Measurements from ENCODE around the gene FAM135A.

Gene FAM135A

GRCh38 chr6:70413114-70413991 lies at the start of gene FAM135A:
Gene FAM135A (plus strand): TSS chr6:70413508. CDS start chr6:70428343, 14,835 bp downstream.
- peak; percentile 89 for DNase-seq (ENCODE audit: low read depth)

DNA sequence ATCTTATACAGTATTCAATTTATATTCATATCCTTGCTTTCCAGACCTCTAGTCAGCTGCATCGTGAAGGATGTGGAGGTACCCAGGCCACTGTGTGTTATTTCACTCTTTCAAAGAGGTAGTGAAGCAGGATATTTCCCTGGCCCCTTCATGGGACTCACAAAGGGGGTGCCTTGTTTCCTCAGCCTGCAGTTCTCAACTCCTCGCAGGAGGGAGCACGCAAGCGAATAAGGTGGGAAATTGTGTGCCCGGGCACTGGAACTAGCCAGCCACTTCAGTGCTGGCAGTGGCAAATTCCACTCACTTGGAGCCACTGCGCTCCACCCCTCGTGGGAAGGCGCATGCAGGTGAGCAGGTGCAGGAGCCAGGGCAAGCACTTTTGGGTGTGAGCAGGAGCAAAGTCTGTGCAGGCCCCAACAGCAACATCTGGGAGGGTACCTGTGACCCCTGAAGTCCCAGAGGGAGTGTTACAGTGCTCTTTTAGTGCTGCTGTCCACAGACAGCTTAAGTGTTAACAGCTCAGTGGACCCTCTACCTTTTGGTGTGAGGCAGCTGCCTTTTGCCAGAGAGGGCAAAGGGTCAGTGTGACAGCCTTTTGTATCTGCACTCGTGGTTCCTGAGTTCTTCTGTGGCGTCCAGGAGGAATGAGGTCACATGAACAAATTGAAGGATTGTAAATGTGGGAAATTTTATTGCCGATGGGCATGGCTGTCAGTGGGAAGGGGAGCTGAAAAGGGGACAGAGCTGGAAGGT lies 49.4 kb upstream of the FAM135A start:
- DNase-seq (ENCODE audit: low read depth) = no peak

DNA sequence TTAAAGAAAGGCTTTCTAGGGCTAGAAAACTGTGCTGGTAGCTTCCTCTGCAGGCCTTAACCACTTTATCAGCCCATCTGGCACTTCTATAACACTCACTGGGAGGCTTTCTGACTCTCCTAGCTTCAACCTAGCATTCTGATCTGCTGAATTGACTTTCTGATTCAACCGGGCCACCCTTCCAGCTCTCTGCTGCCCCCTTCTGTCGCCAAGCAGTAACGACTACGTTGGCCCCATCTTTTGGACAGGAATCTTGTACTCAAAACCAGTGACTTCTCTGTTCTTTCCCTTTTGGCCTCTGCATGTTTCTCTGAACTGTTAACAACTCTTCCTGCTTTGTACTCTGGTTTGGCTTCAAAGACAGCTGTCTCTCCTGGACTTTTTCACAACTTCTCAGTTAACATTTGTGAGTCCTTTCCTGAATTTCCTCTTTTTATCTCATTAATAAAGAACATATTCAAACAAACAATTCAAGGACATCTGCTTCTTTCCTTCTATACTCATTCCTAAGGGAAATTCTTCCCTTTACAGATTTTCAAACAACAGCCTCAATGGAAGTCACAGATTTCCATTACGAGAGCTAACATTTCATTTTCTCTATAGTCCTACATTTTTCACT lies 43.9 kb upstream of the FAM135A start:
- peak; percentile 42 for DNase-seq (ENCODE audit: low read depth)

DNA sequence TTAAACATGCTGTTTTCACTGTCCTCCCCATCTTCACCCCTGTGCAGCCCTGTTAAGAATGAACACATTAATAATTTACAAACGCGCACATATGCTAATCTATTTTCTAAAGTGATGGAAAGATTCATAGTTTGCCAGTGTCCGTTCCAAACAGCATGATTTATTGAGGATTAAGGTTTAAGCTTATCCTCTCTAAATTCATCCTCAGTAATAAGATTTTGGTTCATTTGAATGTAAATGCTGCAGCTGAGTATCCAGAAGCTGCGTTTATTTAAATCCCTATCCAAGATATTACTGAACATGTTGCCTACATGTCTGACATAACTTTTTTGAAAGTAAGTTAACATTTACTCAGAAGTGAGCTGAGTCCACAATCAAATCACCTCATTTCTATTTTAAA lies 42.8 kb upstream of the FAM135A start:
- DNase-seq (ENCODE audit: low read depth) = no peak

- DNase-seq (ENCODE audit: low read depth) = no peak
These were observed 41.7 kb upstream of the FAM135A start for GRCh38 chr6:70371454-70372105.

DNA sequence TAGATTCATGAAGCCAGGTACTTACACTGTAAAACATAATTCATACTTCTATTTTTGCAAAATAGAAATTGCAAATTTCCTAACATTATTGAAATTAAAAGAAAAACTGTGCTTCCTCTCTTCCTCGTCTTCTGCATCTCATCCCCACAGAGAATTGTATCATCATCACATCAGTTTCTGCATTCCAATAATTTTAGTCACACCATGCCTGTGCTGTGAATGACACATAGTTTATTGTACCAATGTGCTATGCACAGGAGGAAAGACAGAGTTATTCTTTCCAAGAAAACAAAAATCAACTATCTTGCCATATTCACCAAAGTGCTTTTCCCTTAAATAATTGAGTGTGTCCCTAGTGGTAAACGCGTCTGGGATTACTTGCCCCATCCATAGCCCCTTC lies 38.1 kb upstream of the FAM135A start:
- DNase-seq (ENCODE audit: low read depth) = no peak

DNA sequence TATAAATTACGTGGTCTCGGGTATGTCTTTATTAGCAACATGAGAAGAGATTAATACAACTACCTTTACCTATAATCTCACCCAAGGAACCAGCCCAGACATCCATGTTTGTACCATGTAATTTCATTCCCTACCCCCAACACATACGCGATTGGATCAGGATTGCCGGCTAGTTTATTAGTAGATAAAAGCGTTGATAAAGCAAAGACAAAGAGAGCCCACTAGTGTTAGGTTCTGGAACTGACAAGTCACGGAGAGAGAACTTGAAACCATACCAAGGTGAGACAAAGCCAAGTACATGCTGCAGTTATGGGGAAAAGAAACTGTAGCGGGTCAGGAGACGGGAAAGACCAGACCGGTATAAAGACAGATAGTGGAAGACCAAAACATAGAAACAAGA lies 37.4 kb upstream of the FAM135A start:
- DNase-seq (ENCODE audit: low read depth) = no peak

GRCh38 chr6:70376628-70377027 lies 36.7 kb upstream of the FAM135A start:
- DNase-seq (ENCODE audit: low read depth) = no peak

GRCh38 chr6:70377372-70377771 lies 35.9 kb upstream of the FAM135A start:
- DNase-seq (ENCODE audit: low read depth) = no peak

DNA sequence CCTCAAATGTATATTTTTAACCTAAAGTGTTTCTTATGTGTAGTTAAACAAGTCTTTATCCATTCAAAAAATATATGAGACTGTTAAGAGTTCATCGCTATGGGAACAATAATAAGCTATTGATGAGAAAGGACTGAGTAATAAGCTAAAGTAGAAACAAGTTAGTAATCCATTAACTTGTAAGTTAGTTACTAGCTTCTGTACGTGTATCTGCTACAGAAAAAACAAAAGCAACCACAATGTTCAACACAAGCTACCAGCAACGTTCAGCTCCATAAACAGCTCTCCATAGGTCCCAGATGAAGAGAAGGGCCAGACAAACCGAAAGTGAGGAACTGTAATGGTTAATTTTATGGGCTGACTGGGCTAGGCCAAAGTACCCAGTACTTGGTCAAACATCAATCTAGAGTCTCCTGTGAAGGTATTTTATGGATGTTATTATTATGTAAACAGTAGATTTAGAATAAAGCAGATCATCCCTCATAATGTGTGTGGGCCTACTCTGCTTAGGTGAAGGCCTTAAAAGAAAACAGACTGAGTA lies 33.8 kb upstream of the FAM135A start:
- no peak for DNase-seq (ENCODE audit: low read depth)

DNA sequence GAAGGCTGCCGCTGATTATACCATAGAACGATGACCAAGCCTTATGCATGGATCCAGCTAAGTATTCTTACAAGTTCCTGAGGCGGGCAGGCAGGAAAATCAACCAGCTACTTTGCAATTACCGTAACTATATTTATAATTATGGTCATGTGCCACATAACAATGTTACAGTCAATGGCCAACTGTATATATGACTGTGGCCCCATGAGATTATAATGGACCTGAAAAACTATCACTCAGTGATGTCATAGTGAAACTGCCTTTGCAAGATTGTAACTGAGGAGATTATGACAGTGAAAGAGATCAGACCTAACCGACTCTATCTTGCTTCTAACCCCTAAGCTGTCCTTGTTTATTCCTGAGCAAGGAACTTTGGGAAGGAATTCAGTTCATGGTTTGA lies 33.1 kb upstream of the FAM135A start:
- no peak for DNase-seq (ENCODE audit: low read depth)

DNA sequence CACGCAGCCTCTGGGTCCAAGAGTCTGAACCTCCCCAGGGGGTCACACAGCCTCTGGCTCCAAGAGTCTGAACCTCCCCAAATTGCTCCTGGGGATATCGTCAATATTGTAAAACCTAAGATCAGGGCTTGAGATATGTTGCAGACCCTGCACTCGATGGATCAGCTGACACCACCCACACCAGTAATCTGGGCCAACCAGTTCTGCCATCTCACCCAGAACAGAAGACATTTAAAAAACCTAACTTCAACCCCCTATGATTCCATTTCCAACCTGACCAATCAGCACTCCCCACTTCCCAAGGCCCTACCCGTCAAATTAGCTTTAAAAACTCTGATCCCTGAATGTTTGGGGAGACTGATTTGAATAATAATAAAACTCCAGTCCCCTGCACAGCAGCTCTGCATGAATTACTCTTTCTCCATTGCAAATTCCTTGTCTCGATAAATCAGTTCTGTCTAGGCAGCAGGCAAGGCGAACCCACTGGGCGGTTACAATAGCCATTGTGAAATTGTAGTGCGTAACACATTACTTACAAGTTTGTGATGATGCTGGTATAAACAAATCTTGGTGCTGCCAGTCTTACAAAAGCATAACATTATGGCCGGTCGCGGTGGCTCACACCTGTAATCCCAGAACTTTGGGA lies 32.4 kb upstream of the FAM135A start:
- DNase-seq (ENCODE audit: low read depth) = no peak

DNA sequence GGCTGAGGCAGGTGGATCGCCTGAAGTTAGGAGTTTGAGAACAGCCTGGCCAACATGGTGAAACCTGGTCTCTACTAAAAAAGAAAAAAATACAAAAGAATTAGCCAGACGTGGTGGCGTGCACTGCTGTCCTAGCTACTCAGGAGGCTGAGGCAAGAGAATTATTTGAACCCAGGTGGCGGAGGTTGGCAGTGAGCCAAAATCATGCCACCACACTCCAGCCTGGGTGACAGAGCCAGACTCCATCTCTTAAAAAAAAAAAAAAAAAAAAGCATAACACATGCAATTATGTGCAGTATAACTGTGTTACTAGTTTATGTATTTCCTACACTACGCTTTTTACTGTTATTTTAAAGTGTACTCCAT lies 31.9 kb upstream of the FAM135A start:
- no peak for DNase-seq (ENCODE audit: low read depth)

GRCh38 chr6:70385901-70386300 lies 27.4 kb upstream of the FAM135A start:
- DNase-seq (ENCODE audit: low read depth) = no peak

DNA sequence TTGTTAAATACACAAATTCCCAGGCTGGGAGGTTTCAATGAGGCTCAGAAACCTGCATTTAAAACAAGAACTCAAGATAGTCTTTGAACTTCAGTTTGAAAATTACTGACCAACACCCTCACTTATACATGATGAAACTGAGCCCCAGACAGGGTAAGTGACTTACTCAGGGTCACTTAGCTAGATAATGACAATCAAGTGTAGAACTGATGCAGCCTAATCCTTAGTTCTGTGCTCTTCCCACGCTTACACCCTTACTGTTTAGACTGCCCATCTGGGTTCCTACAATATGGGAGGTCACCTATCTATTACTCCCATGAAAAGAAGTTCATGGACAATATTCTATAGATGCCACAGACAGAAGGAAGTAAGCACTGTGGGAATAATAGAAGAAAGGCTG lies 24.5 kb upstream of the FAM135A start:
- DNase-seq (ENCODE audit: low read depth) = no peak

- no peak for DNase-seq (ENCODE audit: low read depth)
These were observed 24.0 kb upstream of the FAM135A start for GRCh38 chr6:70389261-70389660.

- no peak for DNase-seq (ENCODE audit: low read depth)
These were observed 23.2 kb upstream of the FAM135A start for GRCh38 chr6:70390067-70390466.

DNA sequence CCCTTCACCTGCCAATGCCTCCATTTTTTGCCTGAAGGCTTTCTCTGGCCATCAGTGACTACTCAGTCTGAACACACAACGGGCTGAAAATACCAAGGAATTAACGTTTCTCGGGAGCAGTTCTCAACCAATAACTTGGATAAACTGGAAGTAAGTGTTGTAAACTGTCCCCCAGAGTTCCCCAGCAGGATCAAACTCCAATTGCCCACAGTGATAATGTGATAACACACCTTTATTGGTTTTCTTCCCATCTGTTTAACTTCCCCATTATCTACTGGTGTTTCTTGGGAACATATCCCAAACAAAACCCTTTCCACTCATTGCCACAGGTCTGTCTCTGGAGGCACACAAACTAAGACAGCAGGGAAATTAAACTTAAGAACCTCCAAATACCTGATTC lies 21.8 kb upstream of the FAM135A start:
- DNase-seq (ENCODE audit: low read depth) = no peak

- no peak for DNase-seq (ENCODE audit: low read depth)
These were observed 18.6 kb upstream of the FAM135A start for GRCh38 chr6:70394518-70395300.

DNA sequence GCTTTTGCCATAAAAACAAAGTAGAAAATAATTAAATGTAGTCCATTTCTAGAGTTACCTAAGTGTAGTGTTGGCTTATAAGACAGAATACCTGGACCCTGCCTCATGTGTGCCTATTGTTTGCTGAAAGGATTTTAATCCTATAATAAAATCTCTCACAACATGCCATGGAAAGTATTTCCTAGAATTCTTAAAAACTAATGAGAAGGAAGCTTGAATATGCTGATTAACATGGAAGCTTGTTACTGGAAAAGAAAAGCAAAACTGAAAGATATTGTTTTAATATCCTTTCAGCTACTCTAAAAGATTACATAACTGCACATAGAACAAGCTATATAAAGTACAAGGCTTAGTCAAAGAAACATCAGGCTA lies 18.0 kb upstream of the FAM135A start:
- DNase-seq (ENCODE audit: low read depth) = no peak

DNA sequence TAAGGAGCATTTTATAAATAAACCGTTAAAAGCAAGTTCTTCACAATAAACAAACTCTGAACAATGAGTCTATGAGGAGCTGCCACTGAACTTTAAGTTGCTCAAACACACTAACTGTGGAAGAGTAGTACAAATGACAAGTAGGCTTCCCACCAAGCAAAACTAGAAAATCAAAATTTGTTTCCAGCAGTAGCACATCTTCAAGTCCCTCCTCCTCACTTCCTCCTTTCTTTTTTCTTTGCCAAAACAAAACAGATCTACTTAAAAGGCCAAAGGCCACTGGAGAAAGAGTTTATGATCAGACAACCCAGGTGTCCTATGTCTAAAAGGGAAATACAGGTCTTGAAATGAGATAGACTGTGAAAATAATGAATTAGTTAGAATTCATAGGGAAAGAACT lies 17.1 kb upstream of the FAM135A start:
- no peak for DNase-seq (ENCODE audit: low read depth)
